Activated CD8-positive, alpha-beta memory T cell treated with anti-CD3 and anti-CD28 coated beads for 4 hours (primary cell): ENCODE results near the gene CPZ.

Experiments
- DNase-seq, 2 donors: peaks; one replicate each; pipeline ENCODE4 v3.0.0-alpha.2; 2020; ENCODE audit warnings: low read depth in 2 of 2

CPZ gene

DNA sequence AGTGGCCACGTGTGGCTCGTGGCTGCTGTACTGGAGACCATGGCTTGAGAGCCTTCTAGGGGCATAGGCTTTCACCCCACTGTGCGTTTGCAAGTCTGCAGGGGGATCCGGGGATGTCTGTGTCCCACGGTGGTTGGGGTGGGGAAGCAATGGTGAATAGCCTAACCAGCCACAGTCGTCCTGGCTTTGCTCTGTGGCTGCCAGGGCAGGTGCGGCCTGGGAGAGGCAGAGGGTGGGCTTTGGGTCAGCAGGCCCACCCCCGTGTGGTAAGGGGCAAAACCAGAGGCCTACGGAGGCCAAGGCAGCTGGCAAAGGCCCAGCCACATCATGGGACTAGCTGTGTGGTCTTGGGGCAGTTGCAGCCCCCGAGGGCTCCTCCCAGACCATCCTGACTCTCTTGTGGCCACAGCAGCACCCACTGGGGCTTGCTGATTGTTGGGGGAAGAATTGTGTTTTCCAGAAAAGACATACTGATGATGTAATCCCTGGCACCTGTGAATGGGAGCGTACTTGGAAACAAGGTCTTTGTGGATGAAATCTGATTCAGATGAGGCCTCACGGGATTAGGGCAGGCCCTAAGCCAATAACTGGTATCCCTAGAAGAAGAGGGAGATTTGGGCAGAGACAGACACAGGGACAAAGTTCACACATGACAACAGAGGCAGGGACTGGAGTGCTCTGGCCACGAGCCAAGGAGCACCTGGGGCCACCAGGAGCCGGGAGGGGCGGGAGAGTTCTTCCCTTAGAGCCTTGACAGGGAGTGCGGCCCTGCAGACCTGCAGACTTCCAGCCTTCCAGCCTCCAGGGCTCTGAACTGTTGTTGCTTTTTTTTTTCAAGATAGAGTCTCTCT is 2.9 kb downstream of the CPZ start:
- no peak for DNase-seq

DNA sequence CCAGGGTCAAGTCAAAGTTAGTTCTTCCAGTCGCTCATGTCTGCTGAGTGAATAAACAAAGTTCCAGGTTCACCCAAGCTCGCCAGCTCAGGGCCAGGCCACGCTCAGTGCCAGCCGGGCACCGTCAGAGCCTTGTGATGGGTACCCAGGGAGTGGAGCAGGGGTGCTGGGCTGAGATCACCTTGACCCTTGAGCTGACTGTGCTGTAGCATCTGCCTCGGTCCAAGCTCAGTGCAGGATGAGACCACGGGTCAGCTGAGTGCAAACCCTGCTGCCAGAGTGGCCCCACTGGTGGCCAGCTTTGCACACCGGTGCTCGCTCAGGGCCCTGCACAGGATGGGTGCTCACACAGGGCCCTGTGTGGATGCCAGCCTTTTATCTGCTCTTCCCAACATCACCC is 4.3 kb downstream of the CPZ start:
- no peak for DNase-seq

DNA sequence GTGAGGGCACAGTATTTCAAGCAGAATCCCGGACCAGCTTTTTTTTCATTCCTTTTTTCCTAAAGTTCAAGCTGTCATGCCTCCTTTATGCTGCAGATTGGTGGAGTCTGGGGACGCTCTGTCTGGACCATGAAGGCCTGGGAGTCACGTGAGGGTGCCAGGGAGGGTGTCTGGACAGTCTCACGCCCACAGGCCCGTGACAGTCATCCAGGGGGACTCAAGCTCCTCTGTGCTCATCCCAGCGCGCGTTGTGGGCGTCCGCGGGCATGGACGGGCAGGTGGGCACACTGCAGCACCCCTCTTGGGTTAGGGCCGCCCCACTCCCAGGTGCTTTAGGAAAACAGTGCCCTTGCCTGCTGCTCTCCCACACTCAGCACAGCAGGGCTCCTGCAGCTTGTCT is 4.8 kb downstream of the CPZ start:
- DNase-seq = no peak

DNA sequence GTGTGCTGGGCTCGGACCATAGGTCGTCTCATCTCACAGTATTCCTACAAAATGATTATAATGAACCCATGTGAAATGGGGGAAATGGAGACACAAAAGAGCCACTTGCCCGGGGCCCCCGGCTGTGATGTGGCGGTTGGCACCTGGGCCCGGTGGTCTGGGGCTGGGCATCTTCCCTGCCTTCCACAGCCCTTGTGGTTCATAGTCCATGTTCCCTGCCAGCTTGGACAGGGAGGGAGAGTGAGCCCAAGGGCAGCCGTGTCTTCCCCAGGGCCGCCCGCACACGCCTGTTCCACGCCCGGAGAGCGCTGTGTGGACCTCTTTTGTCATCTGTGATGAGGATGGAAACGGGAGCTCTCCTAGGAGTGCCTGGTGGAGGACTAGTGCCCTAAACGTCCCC is 5.2 kb downstream of the CPZ start:
- DNase-seq = no peak

DNA sequence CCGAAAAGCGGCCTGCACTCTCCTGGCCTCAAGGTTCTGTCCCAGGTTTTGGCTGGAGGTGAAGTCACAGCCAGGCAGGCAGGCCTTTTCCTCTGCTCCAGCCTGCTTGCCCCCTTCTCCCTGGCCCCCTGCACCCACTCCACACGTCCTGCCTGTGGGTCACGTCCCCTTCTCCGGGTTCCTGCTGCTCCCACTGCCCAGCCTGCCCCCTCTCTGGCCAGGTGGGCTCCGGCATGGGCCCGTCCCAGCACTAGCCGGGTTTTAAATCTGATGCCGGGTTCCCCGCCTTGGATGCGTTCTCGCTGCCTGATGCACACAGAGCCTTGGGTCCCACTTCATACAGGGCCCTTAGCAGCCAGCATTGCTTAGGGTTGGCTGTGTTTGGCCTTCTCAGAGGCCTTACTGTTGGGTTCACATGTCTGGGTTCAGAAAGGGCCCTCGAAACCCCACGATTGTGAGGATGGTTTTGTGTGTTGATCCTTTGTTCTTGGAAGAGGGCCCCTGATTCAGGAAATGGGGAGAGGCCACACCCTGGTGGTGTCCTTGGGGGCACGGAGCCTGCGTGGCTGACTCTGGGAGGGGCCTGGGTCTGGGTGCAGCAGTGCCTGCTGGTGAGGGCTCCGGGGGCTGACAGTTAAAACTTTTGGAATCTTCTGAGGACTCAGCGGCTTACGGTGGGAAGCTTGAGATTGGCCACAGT is 6.0 kb downstream of the CPZ start:
- no peak for DNase-seq

DNA sequence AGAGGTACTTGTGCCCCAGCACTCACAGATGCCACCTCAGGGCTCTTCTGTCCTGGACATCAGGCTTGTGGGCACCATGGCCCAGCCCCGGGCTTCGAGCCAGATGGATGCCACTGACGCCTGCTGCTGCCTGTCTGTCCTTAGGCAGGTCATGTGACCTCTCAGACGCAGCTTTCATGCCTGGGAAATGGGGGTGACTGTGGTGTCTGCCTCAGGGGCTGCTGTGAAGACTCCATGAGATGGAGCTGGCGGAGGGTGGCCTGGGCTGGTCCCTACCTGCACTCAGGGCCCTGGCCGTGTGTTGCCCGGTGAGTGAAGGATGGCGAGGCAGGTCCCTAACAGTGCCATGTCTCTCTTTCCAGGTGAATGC is 6.5 kb downstream of the CPZ start:
- no peak for DNase-seq

DNA sequence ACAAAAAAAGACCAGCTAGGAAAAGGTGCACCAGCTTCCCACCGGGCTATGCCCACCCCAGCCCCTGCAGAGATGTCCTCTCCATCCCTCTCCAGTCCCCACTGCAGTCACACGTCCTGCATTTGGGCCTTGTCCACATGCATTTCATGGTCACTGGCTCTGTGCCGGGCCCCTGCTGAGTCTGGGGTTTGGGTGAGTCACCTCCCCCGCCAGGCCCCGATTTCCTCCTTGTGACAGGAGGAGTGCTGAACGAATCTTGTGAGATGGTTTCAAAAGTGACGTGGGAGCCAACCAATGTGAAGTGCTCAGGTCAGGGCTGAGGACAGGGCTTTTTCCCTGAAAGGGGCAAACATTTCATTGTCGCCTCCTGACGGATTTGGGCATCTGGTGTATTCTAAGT is 7.1 kb downstream of the CPZ start:
- DNase-seq = no peak

DNA sequence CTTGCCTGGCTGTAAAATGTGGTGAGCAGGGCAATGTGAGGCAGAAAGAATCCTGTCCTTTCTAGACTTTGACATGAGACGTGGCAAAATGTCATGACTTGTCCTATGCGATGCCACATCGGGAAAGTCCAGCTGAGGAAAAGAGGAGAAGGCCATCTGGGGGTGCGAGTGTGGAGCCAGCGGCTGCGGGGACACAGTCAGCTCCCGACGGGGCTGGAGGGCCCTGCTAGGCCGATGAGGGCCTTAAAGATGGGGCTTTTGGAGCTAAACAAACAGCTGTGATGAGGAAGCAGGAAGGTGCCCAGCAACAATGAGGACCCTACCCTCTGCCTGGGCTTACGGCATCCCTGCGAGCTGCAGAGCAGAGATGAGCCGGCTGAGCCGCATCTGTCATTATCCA is 7.7 kb downstream of the CPZ start:
- no peak for DNase-seq

DNA sequence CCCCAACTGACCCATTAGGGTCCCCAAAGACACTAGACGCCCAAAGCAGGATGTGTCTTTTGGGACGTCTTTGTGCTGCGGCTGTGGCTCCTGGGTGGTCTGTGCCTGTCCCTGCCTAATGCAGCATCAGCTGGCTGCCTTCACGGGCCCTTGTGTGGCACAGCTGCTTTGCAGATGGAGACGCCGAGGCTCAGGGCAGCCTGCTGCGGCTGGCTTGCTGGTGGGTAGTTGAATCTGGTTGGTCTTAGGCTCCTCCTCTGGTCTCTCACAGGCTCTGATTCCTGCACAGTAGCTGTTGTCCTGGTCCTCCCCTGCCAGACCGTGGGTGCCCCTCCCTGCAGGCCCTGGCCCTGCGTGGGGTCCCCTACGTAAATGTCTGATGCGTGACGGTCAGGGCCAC is 8.1 kb downstream of the CPZ start:
- no peak for DNase-seq

DNA sequence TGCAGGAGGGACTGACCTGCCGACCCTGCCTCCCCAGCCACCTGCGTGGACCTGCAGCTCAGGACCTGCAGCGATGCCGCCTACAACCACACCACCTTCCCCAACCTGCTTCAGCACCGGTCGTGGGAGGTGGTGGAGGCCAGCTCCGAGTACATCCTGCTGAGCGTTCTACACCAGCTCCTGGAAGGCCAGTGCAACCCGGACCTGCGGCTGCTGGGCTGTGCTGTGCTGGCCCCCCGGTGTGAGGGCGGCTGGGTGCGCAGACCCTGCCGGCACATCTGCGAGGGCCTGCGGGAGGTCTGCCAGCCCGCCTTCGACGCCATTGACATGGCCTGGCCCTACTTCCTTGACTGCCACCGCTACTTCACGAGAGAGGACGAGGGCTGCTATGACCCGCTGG is 8.5 kb downstream of the CPZ start:
- no peak for DNase-seq

DNA sequence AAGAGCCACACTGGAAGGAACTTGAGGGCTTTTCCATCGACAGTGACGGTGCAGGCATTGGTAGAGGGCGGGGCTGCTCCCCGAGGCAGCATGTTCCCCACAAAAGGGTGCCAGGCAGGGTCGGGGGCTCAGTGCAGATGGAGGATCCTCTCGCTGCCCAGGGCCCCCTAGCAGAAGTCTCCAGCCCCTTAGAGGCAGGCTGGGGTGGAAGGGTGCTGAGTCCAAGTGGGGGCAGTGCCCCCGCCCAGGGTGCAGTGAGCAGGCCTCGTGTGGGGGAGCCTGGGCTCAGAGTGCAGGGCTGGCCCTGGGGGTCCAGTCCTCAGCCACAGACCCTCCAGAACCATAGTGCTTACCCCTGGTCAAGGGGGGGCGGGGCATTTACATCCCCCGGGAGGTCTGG is 9.0 kb downstream of the CPZ start:
- no peak for DNase-seq

DNA sequence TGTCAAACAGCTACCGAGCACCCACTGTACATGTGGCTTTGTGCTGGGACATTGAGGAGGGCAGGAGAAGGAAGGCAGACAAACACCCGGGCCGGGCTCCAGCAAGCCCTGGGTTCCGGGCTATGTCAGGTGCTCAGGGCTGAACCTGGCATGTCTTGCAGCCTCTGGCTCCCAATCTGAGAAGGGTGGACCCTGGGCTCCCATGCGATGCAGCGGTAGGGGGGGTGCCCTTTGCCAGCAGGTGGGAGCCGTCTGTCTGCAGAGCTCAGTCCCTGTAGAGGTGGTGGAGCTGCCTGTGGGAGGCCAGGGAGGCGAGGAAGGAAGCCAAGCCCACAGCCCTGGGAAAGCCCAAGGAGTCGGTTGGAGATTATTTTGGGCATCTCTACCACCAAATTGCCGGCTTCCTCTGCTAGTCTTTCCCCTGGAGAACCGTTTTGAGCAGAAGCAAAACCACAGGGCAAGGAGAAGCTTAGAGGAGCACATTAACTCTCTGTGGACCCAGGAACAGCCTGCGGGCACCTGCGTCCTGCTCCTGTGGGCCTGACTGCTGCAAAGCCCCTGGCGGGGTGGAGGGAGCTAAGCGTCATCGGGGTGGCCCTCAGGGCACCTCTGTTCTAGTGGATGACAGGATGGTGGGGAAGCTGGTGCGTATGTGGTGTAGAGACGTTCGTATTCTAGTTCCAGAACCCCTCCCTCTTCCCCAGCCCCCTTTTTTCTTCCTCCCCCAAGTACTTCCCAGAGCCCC is 10.3 kb downstream of the CPZ start:
- no peak for DNase-seq

DNA sequence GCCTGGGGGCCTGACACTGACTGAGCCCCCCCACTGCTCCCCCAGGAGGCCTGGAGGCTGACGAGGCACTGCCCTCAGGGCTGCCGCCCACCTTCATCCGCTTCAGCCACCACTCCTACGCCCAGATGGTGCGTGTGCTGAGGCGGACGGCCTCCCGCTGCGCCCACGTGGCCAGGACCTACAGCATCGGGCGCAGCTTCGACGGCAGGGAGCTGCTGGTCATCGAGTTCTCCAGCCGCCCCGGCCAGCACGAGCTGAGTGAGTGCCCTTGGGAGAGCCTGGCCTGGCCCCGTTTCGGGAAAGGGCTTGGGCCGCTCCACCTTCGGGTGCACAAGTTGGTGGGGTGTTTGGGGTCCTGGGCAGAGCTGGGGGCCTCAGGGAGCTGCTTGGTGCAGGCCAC is 11.4 kb downstream of the CPZ start:
- DNase-seq = no peak

DNA sequence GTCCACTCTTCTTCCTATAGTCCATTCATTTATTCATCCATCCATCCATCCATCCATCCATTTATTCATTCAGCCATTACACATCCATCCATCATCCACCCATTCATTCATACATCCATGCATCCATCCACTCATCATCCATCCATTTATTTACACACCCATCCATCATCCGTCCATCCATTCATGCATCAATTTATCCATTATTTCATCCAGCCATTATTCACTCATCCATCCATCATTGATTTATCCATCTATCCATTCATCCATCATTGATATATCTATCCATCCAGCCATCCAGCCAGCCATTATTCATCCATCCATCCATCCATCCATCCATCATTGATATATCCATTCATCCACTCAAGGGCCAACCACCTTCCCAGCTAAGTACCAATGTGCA is 12.7 kb downstream of the CPZ start:
- no peak for DNase-seq

DNA sequence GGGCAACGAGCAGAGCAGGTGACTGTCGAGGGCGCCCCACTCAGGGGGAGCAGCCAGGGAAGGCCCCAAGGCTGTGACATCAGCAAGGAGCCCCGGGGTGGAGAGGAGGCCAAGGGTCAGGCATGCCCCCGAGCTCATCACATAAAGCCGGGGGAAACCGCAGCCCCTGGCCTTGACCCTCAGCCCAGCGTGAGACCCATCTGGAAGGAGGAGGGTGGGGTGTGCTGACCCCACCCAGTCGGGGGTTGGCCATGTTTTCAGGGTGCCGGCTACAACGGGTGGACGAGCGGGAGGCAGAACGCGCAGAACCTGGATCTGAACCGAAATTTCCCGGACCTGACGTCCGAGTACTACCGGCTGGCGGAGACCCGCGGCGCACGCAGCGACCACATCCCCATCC is 13.9 kb downstream of the CPZ start:
- DNase-seq = no peak

DNA sequence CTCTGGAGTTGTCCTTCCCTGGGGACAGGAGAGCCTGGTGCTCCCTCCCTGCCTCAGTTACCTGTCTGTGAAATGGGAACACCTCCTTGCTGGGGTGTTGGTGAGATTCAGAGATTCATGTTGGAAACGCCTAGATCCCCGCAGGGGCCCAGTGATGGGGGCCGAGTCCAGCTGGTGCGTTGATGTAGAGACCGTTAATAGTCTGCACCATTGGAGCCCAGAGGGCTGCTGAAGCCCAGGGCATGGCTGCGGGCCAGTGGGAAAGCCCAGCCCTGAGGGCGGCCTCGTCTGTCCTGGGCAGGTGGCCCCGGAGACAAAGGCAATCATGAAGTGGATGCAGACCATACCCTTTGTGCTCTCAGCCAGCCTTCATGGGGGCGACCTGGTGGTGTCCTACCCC is 14.4 kb downstream of the CPZ start:
- no peak for DNase-seq

DNA sequence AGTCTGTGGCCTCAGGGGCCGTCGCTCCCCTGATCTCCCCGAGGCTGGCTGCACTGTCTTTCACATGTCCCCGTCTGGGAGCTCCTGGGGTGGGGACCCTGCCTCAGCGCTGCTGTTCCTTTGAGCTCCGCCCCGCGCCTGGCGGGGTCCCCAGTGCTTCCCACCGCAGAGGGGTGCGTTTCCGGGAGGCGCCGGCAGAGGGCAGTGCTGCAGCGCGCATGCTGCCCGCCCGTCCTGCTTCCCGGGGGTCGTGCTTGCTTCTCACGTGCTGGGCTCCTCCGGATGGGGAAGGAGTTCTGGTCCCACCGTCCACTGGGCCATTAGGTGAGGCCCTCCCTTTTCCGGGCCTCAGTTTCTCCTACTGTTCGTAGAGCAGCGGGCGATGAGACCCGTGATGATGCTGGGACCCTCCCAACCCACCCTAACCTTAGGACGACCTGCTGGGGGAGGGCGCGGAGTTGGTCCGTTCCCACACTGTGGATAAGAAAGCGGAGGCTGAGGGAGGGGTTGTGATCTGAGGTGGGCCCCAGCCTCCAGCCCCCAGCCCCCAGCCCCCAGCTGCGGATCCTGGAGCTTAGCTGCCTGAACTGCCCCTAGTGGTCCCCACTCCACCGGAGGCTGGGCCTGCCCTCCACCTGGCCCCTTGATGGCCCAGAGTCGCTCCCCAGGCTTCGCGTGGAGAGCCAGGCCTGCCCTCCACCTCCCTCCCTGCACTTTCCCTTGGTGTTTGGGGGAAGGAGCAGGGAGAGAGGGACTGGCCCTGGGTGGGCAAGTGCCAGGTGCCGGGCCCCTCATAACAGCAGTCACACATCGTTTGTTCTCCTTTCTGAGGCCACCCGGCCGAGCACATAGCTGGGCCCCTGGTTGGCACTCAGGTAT is 15.3 kb downstream of the CPZ start:
- peak in 1 of 2 donors; percentile 3 for DNase-seq

DNA sequence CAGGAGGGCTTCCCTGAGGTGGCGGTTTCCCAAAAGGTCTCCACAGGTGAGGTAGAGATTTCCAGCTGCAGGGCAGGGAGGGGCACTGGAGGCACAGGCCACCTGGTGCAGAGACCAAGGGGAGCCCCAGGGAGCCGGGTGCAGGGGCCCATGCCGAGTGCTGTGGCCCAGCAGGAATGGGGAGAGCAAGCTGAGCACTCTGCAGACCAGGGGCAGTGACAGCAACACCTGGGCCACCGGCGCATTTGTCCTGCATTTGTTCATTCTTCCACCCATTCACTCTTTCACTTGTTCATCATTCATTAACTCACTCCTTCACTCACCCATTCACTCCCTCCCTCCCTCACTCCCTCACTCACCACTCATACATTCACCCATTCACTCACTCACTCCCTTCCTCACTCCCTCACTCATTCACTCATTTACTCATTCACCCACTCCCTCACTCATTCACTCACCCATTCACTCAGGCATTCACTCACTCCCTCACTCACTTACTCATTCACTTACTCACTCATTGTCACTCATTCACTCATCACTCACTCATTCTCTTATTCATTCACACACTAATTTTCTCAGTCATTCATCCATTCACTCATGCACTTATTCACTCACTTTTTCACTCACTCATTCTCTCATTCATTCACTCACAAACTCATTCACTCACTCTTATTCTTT is 16.3 kb downstream of the CPZ start:
- DNase-seq = no peak

DNA sequence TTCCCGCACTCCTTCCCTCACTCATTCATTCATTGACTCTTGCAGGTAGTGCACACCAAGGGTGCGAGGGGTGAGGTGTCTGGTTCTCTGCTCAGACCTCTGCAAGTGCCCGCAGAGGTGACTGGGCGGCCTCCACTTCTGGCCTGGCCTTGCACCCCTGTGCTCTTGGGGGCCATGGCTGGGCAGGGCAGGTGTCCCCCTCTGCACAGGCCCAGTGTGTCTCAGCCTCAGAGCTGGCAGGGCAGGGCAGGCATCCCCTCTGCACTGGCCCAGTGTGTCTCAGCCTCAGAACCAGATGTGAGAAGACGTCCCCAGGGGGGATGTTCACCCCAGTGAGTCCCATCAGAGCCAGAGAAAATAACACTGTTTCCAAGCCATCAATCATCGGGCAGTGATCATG is 16.8 kb downstream of the CPZ start:
- no peak for DNase-seq

DNA sequence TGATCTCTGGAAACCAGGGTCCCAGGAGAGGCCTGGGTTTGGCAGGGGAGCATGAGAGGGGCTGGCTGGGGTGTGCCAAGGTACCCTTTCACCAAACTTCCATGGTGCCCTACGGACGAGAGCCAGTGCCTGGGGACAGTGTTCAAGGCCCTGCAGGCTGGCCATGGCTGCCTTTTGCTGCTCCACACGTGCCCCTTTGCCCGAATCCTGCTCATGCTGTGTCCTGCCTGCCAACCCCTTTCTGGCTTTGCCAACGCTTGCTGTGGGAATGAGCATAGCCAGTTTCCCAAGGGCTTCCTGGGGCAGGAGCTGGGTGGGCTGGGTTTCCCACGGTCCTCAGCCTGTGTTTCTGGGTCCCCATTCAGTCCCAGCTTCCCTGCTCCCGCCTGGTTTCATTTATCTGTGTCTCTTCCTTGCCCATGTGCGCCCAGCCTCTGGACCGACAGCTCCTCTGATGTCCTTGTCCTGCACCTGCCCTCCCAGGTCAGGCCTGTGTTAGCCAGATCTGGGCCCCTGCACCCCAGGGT is 17.3 kb downstream of the CPZ start:
- DNase-seq = no peak
